ENCODE measurements around the gene H19. TPM values are rescaled to one million over a fixed set of nuclear protein-coding genes. Genes with fewer than 3 reads are reported as not detected.

The H19 gene
- total RNA-seq, 1 experiment from 2014 or later: 0.21 TPM

- DNase-seq (ENCODE audit: low read depth): no peak
Measured at GRCh38 chr11:1983601-1983961, 14.1 kb downstream of the H19 start.

DNA sequence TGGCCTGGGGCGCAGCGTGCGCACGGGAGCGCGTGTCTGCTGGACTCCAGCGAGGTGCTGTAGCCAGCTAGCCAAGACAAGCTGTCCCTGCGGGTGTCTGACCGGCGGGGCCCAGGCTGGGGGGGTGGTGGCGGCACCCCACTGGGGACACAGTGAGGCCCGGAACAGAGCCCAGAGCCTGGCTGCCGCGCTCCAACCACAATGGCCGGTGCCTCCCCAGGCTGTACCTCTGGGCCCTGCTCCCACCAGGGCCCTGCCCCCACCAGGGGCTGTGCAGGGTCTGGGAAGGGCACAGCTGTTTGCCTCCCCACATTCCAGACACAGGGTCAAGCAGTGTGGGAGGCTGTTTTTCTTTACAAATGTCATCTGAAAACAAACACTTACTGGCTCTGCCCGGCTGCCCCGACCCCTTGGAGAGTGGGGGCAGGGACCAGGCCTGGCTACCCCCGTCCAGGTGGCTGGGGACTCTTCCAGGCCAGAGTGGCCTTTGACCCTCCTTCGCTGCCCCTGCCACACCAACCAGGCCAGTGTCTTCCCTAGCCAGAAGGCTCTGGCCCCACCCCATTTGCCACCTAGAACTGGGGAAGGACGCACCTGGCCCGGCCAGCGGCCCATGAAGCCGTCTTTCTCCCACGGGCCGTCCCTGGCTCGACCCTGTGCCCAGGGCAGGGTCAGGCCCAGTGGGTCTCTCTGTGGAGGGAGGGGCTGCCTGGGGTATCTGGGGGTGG, 14.6 kb downstream of the H19 start:
- no peak for DNase-seq (ENCODE audit: low read depth)

GRCh38 chr11:1979607-1980006, 18.0 kb downstream of the H19 start:
- no peak for DNase-seq (ENCODE audit: low read depth)

DNA sequence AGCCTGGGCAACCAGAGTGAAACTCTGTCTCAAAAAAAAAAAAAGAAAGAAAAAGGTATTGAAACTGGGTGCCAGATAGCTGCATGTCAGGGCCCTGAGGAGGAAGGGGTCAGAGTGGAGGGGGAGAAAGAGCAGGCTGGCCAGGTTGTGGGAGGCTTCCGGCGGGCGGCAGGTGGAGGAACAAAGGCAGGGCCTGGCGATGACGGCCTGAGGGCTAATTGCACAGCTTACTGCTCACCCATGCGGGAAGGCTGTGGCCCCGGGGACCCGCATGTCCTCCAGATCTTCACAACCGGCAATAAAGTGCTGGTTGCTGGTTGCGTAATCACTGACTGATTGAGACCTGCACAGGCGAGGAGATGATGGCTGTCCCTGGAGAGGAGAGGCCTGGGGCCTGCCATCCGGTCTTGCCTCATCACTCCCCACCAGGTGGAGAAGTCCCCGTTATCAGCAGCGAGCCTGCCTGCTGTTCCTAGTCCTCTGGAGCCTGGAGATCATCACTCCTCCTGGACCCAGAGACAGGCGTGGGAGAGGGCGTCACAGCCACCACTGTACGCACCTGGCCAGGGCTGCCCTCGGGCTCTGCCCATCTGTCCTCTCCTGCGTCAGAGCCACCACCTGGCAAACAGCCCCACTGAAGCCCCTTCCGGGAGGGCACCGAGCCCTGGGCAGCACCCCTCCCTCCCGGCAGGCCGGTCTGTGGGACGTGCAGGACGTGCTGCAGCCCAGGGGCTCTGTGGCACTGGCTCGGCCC, 18.7 kb downstream of the H19 start:
- DNase-seq (ENCODE audit: low read depth): no peak

DNA sequence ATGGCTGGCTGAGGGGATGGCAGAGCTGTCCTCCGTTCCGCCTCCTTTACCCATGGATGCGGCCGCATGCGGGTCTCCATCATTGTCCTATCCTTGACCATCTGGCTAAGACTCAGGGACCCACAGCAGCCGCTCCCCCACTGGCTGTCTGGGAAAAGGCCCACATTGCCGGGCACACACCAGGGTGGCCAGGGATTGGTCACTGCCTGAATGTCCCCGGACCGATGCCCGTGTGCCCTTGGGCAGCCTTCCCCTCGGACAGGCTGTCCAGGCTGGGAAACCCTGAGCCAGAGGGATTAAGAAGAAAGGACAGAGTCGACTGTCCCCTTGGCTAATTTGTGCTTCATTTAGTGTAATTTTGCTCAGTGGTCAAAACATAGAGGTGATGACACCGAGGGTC, 22.5 kb downstream of the H19 start:
- no peak for DNase-seq (ENCODE audit: low read depth)

GRCh38 chr11:1970956-1971355, 26.7 kb downstream of the H19 start:
- no peak for DNase-seq (ENCODE audit: low read depth)

- no peak for DNase-seq (ENCODE audit: low read depth)
Measured at GRCh38 chr11:1969776-1970175, 27.9 kb downstream of the H19 start.

GRCh38 chr11:1969035-1969434, 28.6 kb downstream of the H19 start:
- no peak for DNase-seq (ENCODE audit: low read depth)

GRCh38 chr11:1968454-1969002, 29.1 kb downstream of the H19 start:
- no peak for DNase-seq (ENCODE audit: low read depth)

DNA sequence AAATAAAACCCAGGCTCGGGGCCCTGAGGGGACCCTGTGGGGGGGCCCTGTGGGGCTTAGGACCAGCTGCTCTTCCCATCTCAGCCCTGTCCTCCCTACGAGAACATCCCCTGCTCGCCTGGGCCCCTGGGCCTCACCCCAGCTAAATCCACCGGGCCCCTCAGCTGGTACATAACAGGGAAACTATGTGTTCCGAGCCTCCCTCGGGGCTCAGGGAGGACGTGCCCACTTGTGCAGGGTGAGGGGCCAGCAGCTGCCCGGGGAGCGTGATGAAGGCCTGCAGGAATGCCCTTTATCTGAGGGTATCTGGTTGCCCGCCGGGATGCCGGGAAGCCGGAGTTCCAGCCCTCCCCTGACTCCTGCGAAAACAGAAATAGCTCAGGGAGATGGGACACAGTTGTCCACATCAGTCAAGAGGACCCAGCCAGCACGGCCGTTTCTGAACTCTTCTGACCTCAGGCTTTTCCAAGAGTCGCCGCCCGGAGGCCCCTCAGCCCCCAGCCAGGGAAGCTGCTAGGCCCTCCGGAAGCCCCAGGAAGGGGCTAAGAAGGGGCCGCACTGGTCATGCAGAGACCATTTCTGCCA, 29.9 kb downstream of the H19 start:
- DNase-seq (ENCODE audit: low read depth): no peak

DNA sequence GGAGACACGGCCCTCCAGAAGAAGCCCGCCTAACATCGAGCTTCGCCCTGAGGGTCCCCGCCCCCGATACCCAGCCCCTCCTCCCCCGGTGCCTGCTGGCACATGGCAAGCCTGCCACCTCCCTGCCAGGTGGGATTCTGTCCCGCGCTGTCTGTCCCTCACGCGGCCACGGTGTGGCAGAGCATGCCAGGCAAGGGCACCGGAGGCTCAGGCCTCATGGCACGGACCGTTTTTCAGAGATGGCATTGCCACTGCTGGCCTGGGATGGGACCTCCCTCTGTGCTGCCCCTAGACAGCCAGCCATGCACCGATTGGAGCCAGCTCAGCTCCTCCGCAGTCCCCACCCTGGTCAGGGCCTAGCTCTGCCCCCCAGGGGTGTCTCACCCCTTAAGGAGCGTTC, 31.1 kb downstream of the H19 start:
- DNase-seq (ENCODE audit: low read depth): no peak

- no peak for DNase-seq (ENCODE audit: low read depth)
Measured at GRCh38 chr11:1964955-1965354, 32.7 kb downstream of the H19 start.

DNA sequence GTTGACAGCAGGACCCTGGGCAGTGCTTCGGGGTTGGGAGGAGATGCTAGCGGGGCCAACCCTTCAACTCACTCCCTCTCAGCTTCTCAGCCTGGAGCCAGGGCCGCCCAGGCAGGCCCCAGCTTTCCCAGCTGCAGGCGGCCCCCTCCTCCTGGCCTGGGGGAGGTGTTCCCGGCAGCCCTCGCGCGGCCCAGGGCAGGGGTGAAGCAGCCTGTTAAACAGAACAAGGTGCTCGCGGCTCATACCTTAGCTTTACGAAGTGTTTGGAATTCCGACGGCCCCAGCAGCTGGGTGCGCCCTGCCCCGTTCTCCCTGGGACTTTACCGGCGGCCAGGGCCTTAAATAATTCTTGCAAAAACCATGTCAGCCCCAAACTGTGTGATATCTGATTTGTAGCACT, 33.3 kb downstream of the H19 start:
- no peak for DNase-seq (ENCODE audit: low read depth)

GRCh38 chr11:1963864-1964263, 33.8 kb downstream of the H19 start:
- DNase-seq (ENCODE audit: low read depth): no peak

DNA sequence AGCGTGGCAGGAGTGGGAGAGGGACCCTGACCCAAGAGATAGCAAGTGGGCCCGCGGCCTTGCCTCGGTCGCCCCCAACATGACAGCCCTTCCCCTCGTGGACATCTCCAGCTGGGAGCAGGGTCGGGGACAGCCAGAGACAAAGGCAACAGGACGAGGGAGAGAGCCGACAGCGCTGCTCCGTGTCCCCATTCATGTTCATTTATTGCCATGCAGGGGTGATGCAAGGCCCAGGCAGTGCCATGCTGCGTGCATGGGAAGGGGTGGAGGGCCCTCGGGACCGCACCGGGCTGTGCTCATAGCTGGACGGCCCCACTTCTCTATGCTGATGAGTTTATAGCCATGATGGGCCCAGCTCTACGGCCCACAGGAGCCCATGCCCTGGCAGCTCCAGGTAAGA, 37.9 kb downstream of the H19 start:
- DNase-seq (ENCODE audit: low read depth): no peak

GRCh38 chr11:1958367-1958766, 39.3 kb downstream of the H19 start:
- no peak for DNase-seq (ENCODE audit: low read depth)

DNA sequence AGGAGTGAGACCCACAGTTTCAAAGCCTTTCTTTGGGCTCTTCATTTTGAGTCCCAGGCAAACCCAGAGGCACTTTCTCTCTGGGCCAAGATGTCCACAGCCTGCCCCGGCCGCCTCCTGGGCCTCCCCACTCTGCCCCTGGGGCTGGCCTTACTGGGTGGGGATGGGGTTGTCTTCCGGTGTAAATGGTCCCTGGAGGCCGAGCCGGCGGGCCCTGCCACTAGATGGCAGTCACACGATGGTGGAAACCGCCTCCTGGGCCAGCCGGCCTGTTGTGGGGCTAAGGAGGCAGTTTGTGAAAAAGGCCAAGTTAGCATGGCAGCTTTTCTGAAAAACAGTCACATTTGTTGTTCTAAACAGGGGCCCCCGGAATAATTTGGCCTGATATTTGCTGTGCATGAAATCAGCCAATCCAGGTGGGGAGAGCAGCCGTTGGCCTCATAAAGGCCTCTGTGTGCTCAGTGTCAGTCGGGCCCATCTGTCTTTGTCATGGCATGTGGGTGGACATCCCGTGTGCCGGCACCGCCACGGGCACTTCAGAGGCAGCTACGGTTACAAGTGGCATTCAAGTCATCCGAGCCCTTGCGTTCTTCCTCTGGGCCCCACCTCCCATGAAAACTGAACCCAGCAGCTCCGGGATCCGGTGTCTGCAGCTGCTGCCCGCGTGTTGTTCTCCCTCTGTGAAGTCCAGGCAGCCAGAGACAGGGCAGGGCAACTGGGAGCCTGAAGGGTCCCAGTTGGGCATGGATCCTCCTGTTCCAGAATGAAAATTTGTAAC, 44.0 kb downstream of the H19 start:
- DNase-seq (ENCODE audit: low read depth): no peak

DNA sequence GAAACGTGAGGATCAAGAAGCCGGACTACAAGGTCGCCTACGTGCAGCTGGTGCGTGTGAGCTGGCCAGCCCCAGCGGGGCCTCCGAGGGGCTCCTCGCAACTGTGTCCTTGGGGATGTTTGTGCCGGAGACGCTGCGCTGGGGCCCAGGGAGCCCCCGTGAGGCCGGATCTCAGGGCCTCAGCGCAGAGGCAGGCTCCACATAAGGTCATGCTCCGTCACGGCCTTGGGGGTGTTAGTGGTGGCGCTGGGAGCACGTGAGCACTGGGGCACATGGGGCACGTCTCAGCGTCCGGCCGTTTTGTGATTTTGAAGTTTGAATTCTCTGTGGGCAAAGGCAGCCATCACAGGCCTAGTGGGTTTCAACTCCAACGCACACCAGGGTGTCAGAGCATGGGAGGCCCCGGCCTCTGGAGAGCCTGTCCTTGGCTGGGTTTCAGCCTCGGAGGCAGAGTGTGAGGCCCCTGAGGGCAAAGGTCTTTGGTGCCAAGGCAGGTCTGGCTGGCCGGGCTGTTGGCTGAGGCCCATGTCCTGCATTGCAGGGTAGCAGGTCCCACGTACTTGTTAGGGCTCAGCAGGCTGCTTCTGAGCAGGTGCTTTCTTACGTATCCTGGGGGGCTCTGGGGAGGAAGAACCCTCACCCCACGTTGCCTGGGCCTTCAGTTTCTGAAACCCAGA, 44.7 kb downstream of the H19 start:
- DNase-seq (ENCODE audit: low read depth): no peak

- no peak for DNase-seq (ENCODE audit: low read depth)
Measured at GRCh38 chr11:1949922-1950321, 47.7 kb downstream of the H19 start.

DNA sequence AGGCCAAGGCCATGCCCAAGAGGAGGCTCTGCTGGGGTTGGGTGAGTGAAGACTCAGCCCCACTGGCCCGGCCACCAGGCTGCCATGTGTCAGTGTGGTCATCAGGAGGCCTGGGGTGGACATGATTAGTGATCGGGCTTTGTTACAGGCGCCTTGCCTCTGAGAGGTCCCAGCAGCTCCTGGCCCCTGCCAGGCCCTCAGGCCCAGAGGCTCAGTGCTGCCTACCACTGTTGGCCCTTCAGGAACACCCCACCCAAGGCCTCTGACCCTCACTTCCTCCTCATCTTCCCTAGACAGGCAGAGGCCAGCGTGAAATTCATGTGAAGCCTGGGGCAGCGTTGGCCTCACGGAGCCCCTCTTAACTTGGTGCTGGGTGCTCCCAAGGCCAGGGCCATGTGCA, 48.3 kb downstream of the H19 start:
- no peak for DNase-seq (ENCODE audit: low read depth)

DNA sequence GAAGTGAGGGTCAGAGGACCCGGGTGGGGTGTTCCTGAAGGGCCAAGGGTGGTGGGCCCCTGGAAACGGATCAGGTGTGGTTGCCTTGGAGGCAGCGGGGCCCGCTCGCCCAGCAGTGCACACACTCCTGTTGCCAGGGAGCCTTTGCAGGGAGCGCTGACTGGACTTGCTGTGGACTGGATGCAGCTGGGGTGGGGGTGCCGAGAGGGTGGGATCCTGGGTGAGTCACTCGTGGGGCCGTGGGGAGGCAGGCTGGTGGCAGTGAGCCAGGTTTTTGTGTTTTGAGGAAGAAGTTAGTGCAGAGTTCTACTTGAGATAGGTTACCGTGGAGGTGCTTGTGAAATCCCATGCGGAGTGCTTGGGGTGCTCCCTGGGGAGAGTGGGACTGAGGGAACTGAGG, 49.3 kb downstream of the H19 start:
- DNase-seq (ENCODE audit: low read depth): no peak

Data from HT1080 (cell line).